HFFc6 (cell line): ENCODE results near the gene NEK8. TPM values are rescaled to one million over a fixed set of nuclear protein-coding genes. Genes with fewer than 3 reads are reported as not detected.

ENCODE experiments used
- DNase-seq: peaks from one replicate; pipeline ENCODE4 v3.0.0-alpha.2; 2018
- H3K27ac Mint-ChIP-seq: 2 replicates; pipeline ENCODE4 v1.8.0; 2020; ENCODE audit warnings: mild to moderate bottlenecking, mixed read lengths
- H3K27me3 Mint-ChIP-seq: 2 replicates; pipeline ENCODE4 v1.8.0; 2021; ENCODE audit warnings: mild to moderate bottlenecking, moderate library complexity, mixed read lengths; ENCODE audit not compliant: insufficient read depth
- H3K36me3 Mint-ChIP-seq: 2 replicates; pipeline ENCODE4 v1.8.0; 2021; ENCODE audit warnings: low read depth, mixed read lengths
- H3K4me1 Mint-ChIP-seq: 2 replicates; pipeline ENCODE4 v1.8.0; 2020; ENCODE audit warnings: low read depth, mixed read lengths
- H3K4me3 Mint-ChIP-seq: 2 replicates; pipeline ENCODE4 v1.8.0; 2020; ENCODE audit warnings: mild to moderate bottlenecking, moderate library complexity, mixed read lengths
- H3K9me3 Mint-ChIP-seq: 2 replicates; pipeline ENCODE4 v1.8.0; 2020; ENCODE audit warnings: mild to moderate bottlenecking, mixed read lengths
- CTCF ChIP-seq: fragments of 200-600 bp; sonication (generic); IDR thresholded peaks from 2 replicates; pipeline ENCODE4 v1.5.0; 2021; ENCODE audit warnings: antibody characterized with exemption, mild to moderate bottlenecking
- long read RNA-seq: library from polyadenylated mRNA; unstranded; transcript quantifications from one replicate; pipeline ENCODE4 v2.0.0, GENCODE V29; 2019
- total RNA-seq, 6 experiments: library from RNA; stranded (reverse); fragmentation: NEBNext Ultra II Directional; extraction: Animal tissue kit (Norgen Biotek cat#: 25700); gene quantifications; 2 replicates in 1 of 6; 3 replicates in 5 of 6; pipeline ENCODE4 v1.2.3, GENCODE V29; 2021

Gene NEK8
- 1 to 10 TPM; 1.9 to 3.1 (median 2.5) TPM for total RNA-seq
- long read RNA-seq, partial matches to known transcripts = 0 of 5 reads
- long read RNA-seq, other reads (novel, unspliced or antisense) = 1 of 5 reads

GRCh38 chr17:28728364-28729200 is at the start of gene NEK8:
NEK8 (plus strand) TSS chr17:28728788; CDS start chr17:28728814, 26 bp downstream.
- TF ChIP-seq CTCF = no peak
- Mint-ChIP-seq H3K9me3 (no peaks in the 10 kb centered on the region), H3K4me1 (peaks cover 37% of the 10 kb centered on the region), H3K27ac (peak within 1 kb of the TSS; percentile 95), H3K36me3 (peaks cover 16% of the 10 kb centered on the region), H3K4me3 (peak within 1 kb of the TSS; percentile 95), H3K27me3 (peaks cover 19% of the 10 kb centered on the region)
- DNase-seq = peak; percentile 93

GRCh38 chr17:28682655-28683054 is 45.9 kb upstream of the NEK8 start:
- no peak for TF ChIP-seq CTCF
- Mint-ChIP-seq H3K27ac (no peak overlapping the region), H3K9me3 (no peaks in the 10 kb centered on the region), H3K27me3 (peaks cover 2% of the 10 kb centered on the region; the same call in 1 of the 2 replicates), H3K36me3 (peaks cover 47% of the 10 kb centered on the region), H3K4me3 (no peak overlapping the region), H3K4me1 (no peaks in the 10 kb centered on the region)
- no peak for DNase-seq

- Mint-ChIP-seq H3K36me3 (peaks cover 64% of the 10 kb centered on the region), H3K9me3 (no peaks in the 10 kb centered on the region), H3K4me3 (no peak overlapping the region), H3K27ac (no peak overlapping the region), H3K27me3 (peaks cover 2% of the 10 kb centered on the region; the same call in 1 of the 2 replicates), H3K4me1 (no peaks in the 10 kb centered on the region)
- TF ChIP-seq CTCF = no peak
- DNase-seq = no peak
Measured at GRCh38 chr17:28684963-28685362, 43.6 kb upstream of the NEK8 start.

DNA sequence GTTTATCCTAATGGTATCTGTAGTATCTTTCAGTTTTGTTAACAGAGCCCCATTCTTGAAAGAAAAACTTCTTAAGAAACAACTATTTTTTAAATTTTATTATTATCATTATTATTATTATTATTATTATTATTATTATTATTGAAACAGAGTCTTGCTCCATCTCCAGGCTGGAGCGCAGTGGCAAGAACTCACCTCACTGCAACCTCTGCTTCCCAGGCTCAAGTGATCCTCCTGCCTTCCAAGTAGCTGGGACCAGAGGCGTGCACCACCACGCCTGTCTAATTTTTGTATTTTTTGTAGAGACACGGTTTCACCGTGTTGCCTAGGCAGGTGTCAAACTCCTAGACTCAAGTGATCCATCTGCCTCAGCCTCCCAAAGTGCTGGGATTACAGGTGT is 43.2 kb upstream of the NEK8 start:
- Mint-ChIP-seq H3K36me3 (peaks cover 68% of the 10 kb centered on the region), H3K4me1 (no peaks in the 10 kb centered on the region)
- DNase-seq = no peak

GRCh38 chr17:28686296-28686695 is 42.3 kb upstream of the NEK8 start:
- no peak overlapping the region for H3K4me3 Mint-ChIP-seq
- no peak overlapping the region for H3K27ac Mint-ChIP-seq
- H3K9me3 Mint-ChIP-seq = no peaks in the 10 kb centered on the region
- DNase-seq = no peak
- H3K4me1 Mint-ChIP-seq = no peaks in the 10 kb centered on the region
- TF ChIP-seq CTCF = no peak
- H3K36me3 Mint-ChIP-seq = peaks cover 67% of the 10 kb centered on the region
- peaks cover 2% of the 10 kb centered on the region; the same call in 1 of the 2 replicates for H3K27me3 Mint-ChIP-seq

More for the DNA sequence above, 43.2 kb upstream of the NEK8 start:
- Mint-ChIP-seq H3K27ac (no peak overlapping the region), H3K9me3 (no peaks in the 10 kb centered on the region), H3K4me3 (no peak overlapping the region), H3K27me3 (peaks cover 2% of the 10 kb centered on the region; the same call in 1 of the 2 replicates)
- no peak for TF ChIP-seq CTCF
